ENCODE data around the gene ZNF227.
"Not testable (repeated sequence)": the region's sequence is repeated elsewhere in the genome, so short reads cannot be mapped to it uniquely, and the experiment has no call there.

GRCh38 chr19:44253392-44253791 lies 41.1 kb downstream of the ZNF227 start:
- TF ChIP-seq CTCF, POLR2A (IDR thresholded peaks at IDR 0.05): not testable (repeated sequence)
